NCI-H2196 treated with DMSO at 0.1 percent for 48 hours (cell line): ENCODE measurements around the gene RNF112.

Experiments
- DNase-seq: peaks from one replicate; lab custom pipeline; 2025; ENCODE audit not compliant: unreplicated experiment; lab: John Stamatoyannopoulos, UW

The RNF112 gene

GRCh38 chr17:19387921-19388521 lies 23.0 kb upstream of the RNF112 start:
- no peak for DNase-seq

GRCh38 chr17:19388791-19389785 lies 21.9 kb upstream of the RNF112 start:
- no peak for DNase-seq

GRCh38 chr17:19390951-19391350 lies 20.1 kb upstream of the RNF112 start:
- no peak for DNase-seq

- DNase-seq: no peak
Observed at GRCh38 chr17:19391432-19391831, 19.6 kb upstream of the RNF112 start.

GRCh38 chr17:19392303-19392702 lies 18.7 kb upstream of the RNF112 start:
- DNase-seq: no peak

GRCh38 chr17:19397556-19398041 lies 13.4 kb upstream of the RNF112 start:
- DNase-seq: no peak

- no peak for DNase-seq
Observed at GRCh38 chr17:19398301-19399181, 12.5 kb upstream of the RNF112 start.

GRCh38 chr17:19399750-19400450 lies 11.1 kb upstream of the RNF112 start:
- no peak for DNase-seq

GRCh38 chr17:19401321-19402010 lies 9.6 kb upstream of the RNF112 start:
- DNase-seq: no peak

GRCh38 chr17:19402171-19402570 lies 8.9 kb upstream of the RNF112 start:
- no peak for DNase-seq

- DNase-seq: no peak
Observed at GRCh38 chr17:19403021-19403420, 8.0 kb upstream of the RNF112 start.

- no peak for DNase-seq
Observed at GRCh38 chr17:19404264-19404663, 6.8 kb upstream of the RNF112 start.

- no peak for DNase-seq
Observed at GRCh38 chr17:19405114-19405513, 5.9 kb upstream of the RNF112 start.

GRCh38 chr17:19407601-19408345 lies 3.3 kb upstream of the RNF112 start:
- no peak for DNase-seq

GRCh38 chr17:19408346-19408710 lies 2.7 kb upstream of the RNF112 start:
- DNase-seq: no peak

- DNase-seq: no peak
Observed at GRCh38 chr17:19409066-19409465, 2.0 kb upstream of the RNF112 start.

- no peak for DNase-seq
Observed at GRCh38 chr17:19409509-19409908, 1.5 kb upstream of the RNF112 start.

- DNase-seq: no peak
Observed at GRCh38 chr17:19410091-19410490, 941 bp upstream of the RNF112 start.

- DNase-seq: no peak
Observed at GRCh38 chr17:19411631-19412030, 599 bp downstream of the RNF112 start.
